ENCODE results near the gene RPTOR.

RPTOR gene

GRCh38 chr17:80905586-80906230, 361.1 kb downstream of the RPTOR start:
- no peak for DNase-seq

DNA sequence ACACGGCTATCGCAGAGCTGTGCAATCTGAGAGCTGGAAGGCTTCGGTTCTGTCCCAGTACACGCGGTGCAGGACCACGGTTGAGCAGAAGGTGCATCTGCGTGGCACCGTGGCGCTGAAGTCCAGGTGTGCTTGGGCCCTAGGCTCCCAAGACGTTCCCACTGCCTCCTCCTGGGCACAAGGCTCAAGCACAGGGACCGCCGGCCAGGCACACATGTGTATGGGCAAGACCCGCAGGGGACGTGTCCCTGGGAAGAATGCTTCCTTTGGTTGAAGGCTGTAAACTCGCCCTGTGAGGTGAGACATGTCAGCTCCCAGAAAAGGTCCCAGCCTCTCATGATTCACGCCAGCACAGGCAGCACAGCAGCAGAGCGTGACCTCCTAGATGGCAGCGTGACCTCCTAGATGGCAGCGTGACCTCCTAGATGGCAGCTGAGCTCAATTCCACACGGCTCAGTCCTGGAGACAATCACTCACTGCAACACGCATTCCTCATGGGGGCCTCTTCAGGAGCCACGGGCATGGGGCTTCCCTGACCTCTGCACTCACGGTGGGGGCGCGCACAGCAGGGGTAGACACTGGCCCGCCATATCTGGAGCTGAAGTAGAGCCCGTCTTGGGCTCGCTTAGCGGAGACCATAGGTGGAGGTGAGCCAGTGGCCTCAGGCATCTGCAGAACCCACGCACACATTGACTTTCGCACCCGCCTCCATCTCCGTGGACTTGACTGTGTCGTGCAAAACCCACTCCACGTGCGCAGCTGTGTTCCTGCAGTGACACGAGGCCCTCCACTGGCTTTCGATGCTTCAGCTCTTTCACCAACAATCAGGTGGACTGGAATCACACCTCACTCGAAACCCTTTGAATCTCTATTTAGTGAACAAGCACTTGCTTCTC, 362.0 kb downstream of the RPTOR start:
- no peak for DNase-seq

DNA sequence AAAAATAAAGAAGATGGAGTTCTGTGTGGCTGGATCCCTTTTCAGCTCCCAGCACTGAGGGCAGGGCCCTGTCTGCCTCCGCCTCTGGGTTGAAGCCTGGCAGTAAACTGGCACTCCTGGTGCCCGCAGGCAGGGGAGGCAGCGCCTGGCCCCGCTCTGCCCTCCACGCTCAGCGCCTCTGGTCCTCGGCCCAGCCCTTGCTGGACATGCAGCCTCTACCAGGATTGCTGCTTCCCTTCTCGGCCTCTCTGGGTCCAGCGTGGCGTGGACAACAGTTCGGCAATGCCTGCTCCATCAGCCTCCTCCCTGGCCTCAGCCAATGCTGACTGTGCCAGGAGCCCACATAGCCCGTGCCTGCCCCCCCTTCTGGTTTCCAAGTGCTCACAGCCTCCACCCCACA, 362.6 kb downstream of the RPTOR start:
- DNase-seq: no peak

DNA sequence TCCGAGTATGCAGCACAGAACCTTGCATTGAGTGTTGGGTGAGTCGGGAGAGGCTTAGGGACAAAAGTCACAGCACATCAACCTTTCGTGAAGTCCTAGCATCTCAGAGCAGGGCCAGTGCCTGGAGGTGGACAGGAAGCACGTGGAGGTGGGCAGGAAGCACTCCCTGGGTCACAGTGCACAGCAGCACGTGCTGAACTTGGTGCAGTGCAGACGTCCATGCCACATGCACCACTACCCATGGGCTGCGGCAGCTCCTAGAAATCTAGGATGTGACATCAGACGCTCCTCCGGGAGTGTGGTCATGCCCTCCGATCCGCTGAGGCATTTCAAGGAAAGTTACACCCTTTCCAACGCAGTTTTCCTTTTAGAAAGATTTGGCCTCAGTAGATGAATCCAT, 363.6 kb downstream of the RPTOR start:
- no peak for DNase-seq

DNA sequence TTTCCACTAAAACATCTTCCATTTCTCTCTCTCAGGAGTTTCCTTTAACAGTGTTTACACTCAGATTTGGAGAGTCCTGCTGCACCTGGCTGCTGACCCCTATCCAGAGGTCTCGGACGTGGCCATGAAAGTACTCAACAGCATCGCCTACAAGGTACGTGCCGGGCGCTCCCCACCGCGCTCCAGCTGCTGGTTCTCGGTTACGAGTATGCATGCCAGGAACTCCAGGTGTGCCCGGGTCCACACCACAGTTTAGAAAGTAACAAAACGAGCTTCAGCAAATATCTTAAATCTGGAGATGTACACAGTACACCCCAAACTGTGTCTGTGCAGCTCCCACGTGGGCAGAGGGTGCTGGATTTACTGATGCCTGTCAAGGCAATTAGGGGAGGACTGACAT, 364.1 kb downstream of the RPTOR start:
- no peak for DNase-seq

GRCh38 chr17:80909635-80910034, 365.0 kb downstream of the RPTOR start:
- DNase-seq: no peak

- no peak for DNase-seq
Observed at GRCh38 chr17:80910043-80910442, 365.4 kb downstream of the RPTOR start.

DNA sequence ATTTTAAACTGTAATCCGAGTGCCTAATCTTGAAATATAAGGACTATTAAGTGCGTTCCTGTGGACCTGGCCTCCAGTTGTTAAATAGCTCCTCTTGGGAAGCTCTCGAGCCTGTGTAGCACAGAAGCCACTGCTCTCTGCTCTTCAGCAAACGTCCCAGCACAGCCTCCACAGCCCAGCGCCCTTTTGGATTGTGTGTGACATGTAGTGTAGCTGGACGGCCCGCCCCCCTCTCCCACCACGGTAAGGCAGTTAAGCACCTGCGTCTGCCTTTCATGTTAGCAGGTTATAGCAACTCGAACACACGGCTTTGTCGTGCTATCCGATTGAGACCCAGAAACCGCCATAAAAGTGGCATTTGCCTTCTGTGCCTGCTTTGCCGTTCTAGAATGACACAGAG, 367.8 kb downstream of the RPTOR start:
- DNase-seq: no peak

- no peak for DNase-seq
Observed at GRCh38 chr17:80913928-80914821, 369.5 kb downstream of the RPTOR start.

DNA sequence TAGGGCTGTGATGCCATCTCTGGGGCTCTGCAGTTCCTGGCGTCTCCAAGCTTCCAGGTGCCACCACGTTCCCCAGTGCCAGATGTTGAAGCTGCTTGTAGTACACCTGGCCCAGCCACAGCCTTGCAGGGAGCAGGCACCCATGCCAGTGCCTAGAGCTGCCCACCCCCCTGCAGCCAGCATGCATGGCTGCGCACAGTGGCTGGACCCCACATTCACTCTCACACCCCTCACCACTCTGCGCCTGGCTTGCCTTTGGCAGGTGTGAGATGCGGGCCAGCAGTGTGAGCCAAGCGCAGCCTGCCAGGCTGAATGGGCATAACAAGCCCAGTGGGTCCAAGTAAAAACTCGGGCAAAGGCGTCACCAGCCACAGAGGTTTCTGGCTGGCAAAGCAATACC, 371.6 kb downstream of the RPTOR start:
- no peak for DNase-seq

DNA sequence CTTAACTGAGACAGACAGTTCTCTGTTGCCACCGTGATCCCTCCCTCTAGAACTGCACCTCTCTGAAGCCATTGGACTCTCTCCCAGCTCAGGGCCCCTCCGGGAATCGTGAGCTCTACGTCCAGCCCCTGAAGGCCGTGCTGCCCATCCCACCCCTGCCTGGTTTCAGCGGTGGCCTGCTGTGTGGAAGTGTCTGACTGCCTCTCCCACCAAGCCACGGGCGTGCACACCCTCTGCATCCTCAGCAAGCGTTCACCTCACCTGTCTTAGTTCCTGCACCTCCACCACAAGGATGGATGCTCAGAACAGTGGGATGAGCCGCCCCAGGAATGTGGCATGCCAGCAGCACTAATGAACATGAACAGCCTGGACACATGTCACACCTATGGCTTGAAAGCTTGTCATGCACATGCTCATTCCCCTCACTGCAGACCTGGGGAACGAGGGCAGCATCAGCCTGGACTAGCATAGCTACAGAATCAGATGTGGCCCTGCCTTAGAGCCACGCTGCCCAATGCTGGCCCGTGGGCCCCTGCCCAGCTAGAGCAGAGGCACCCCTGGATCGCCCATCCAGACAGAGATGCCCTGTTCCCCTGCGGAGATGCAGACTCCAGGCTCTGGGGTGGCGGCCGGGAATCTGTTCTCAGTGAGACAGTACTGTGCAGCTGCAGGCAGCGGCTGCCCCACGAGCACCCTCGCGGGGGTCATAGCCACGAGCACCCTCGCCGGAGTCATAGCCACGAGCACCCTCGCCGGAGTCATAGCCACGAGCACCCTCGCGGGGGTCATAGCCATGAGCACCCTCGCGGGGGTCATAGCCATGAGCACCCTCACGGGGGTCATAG, 373.3 kb downstream of the RPTOR start:
- DNase-seq: no peak

DNA sequence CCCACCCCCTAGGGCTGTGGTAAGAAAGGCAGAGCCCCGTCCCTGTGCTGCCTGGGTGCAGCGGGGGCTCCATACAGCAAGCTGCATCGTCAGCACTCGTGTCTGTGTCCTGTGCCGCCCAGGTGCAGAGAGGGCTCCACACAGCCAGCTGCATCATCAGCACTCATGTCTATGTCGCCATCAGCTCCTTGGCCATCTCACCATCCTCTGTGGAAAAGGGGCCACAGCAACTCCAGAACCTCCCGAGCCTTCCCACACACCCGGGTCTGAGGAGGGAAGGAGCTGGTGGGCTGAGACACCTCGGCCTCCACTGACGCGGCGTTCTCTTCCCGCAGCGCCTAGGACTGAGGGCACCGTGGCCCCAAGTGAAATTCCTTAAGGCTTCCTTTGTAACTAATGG, 374.1 kb downstream of the RPTOR start:
- DNase-seq: no peak

- DNase-seq: no peak
Observed at GRCh38 chr17:80919331-80920311, 375.0 kb downstream of the RPTOR start.

- no peak for DNase-seq
Observed at GRCh38 chr17:80920441-80920840, 375.8 kb downstream of the RPTOR start.

DNA sequence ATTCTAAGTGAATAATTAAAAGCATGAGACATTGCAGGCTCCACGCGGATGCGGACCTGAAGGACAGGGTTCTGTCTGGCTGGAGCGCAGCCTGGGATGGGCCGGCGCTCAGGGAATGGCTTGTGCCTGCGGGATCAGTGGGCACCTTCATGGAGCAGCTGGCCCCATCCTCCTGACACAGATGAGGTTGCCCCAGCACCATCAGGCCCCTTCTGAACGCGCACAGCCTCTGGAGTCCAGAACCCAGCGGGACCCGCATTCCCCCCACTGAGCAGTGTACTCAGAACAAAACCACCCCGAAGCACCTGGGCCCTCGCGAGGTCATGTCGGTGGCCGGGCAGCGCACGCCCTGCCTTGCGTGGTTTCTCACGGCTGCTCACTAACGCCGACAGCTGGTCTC, 376.5 kb downstream of the RPTOR start:
- no peak for DNase-seq

DNA sequence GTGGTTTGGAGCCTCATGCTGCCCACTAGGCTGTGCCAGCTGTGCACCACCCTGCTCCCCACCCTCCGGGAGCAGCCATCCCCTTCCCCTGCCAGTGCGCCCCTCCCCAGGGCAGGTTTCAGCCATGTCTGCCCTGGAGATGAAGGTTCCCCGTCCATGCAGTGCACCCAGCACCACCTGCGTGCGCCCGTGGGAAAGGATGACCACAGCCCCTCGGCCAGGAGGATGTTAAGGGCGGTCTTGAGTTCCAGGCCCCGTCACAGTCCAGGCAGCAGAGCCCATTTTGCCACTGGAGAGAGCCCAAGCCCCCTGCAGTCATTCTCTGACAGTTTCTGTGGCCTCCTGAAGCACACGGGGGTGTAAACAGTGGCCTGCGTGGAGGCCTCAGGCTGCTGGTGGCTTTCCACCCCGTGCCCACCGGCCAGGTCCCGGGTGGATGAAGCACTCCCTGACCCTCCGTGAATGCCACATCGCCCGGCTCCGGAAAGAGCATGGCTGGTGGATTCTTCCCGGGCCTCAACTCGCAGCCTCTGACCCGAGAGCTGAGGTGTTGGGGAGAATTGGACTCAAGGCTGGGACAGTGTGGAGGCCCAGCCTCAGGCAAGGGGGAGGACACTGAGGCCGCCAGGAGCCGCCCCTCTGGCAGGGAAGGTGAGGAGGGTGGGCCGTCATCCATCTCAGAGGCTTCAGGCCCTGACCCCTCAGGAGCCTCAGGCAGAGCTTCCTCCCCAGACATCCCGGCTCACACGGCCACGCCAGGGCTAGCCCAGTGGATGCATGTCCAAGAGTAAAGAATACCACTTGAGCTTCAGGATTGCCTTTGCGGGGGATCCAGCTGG, 377.3 kb downstream of the RPTOR start:
- DNase-seq: no peak

GRCh38 chr17:80922580-80923160, 378.0 kb downstream of the RPTOR start:
- DNase-seq: no peak

- DNase-seq: no peak
Observed at GRCh38 chr17:80923211-80924110, 378.8 kb downstream of the RPTOR start.
